ENCODE measurements around the gene ZNF783. TPM values are rescaled to one million over a fixed set of nuclear protein-coding genes. Genes with fewer than 3 reads are reported as not detected.

ZNF783 gene
- total and polyA plus RNA-seq, 9 of the 15 experiments (the other 6 are each of a cell fraction or from before 2014, with no cell fraction given), result 0.66 to 11.2 (median 5.4) TPM

- peak; percentile 84 for TF ChIP-seq ETS1 (conservative IDR thresholded peaks at IDR 0.05; ENCODE audit: control insufficient read depth, low read depth, low read length)
- 0 out of 2 replicates have a peak, but pooled peaks have one; percentile 45 for TF ChIP-seq HSF4 (CRISPR knock-in tag; IDR thresholded peaks at IDR 0.05; ENCODE audit: borderline replicate concordance)
- peak; percentile 74 for TF ChIP-seq ESRRA (IDR thresholded peaks at IDR 0.05; ENCODE audit: borderline replicate concordance, low read depth)
- peak; percentile 77 for TF ChIP-seq BHLHE40 (IDR thresholded peaks at IDR 0.05; ENCODE audit: low read length)
- TF ChIP-seq AFF4 (CRISPR knock-in tag; IDR thresholded peaks at IDR 0.05), result peak; percentile 86
- no peak for TF ChIP-seq ZNF146 (CRISPR knock-in tag; IDR thresholded peaks at IDR 0.05; ENCODE audit: unreplicated experiment)
- peak; percentile 37 for TF ChIP-seq HNRNPLL (IDR thresholded peaks at IDR 0.05; ENCODE audit: low read depth, low read length, poor library complexity, severe bottlenecking)
- TF ChIP-seq NR0B1 (IDR thresholded peaks at IDR 0.05; ENCODE audit: partially characterized antibody), result no peak
- peak; percentile 70; the same call in 1 of the 2 replicates for TF ChIP-seq HBP1 (CRISPR knock-in tag; IDR thresholded peaks at IDR 0.05)
- 0 out of 2 replicates have a peak, but pooled peaks have one; percentile 11 for TF ChIP-seq OTX1 (CRISPR knock-in tag; IDR thresholded peaks at IDR 0.05)
- TF ChIP-seq SIX5 (IDR thresholded peaks at IDR 0.05; ENCODE audit: borderline replicate concordance in 1 of 2, insufficient read depth in 1 of 2, low read depth in 1 of 2, low read length in 2 of 2), result peak; percentile 24 to 45; a peak in 1 of 4 replicates
- no peak for TF ChIP-seq SNRNP70 (optimal IDR thresholded peaks at IDR 0.05; ENCODE audit: low read depth, low read length)
- 0 out of 2 replicates have a peak, but pooled peaks have one; percentile 57 for TF ChIP-seq TARDBP (IDR thresholded peaks at IDR 0.05)
Measured at GRCh38 chr7:149239345-149240143, 22.5 kb upstream of the ZNF783 start, which contains the start of gene ZNF212 (continued).
